IMR-90 (cell line): ENCODE measurements around the gene AFAP1L2. TPM values are rescaled to one million over a fixed set of nuclear protein-coding genes. Genes with fewer than 3 reads are reported as not detected.

Source experiments
- ATAC-seq: fragments of 200-7000 bp; cut with Tn5 transposase; 2 replicates; pipeline ENCODE4 v1.9.1; 2020; ENCODE audit warnings: low read depth, mild to moderate bottlenecking, moderate library complexity
- BruUV-seq: library from RNA; stranded (reverse); fragments of 400-500 nt; replicated peaks from 2 replicates; lab custom pipeline; 2021; lab: Mats Ljungman, UMichigan
- CTCF ChIA-PET: fragments of 300-600 bp; formaldehyde crosslinking; extraction: SDS; loops from one replicate; lab custom pipeline; 2021; ENCODE audit warnings: antibody characterized with exemption; lab: Yijun Ruan, JAX
- POLR2A ChIA-PET: fragments of 300-600 bp; sonication (Branson Sonifier 250); formaldehyde crosslinking; loops from one replicate; lab custom pipeline; 2022; ENCODE audit warnings: antibody characterized with exemption; ENCODE audit not compliant: unreplicated experiment; lab: Charles Lee
- DNase-seq: peaks from one replicate; pipeline ENCODE4 v3.0.0; 2013
- H2AFZ ChIP-seq: replicated peaks from 2 replicates; pipeline ENCODE3; 2013; ENCODE audit warnings: low read length, mild to moderate bottlenecking; ENCODE audit not compliant: poor library complexity
- H2AK5ac ChIP-seq: 2 replicates; pipeline ENCODE4 v1.6.1; 2013; ENCODE audit warnings: low read depth, low read length, inconsistent platforms
- H2AK9ac ChIP-seq: replicated peaks from 2 replicates; pipeline ENCODE3; 2013; ENCODE audit warnings: mild to moderate bottlenecking, low read depth, low read length, moderate library complexity; ENCODE audit not compliant: poor library complexity
- H2BK120ac ChIP-seq: 2 replicates; pipeline ENCODE4 v1.6.1; 2013; ENCODE audit warnings: low read depth, low read length, inconsistent platforms
- H2BK15ac ChIP-seq: 3 replicates; pipeline ENCODE4 v1.6.1; 2013; ENCODE audit warnings: low read depth, low read length, inconsistent platforms
- H2BK20ac ChIP-seq: 2 replicates; pipeline ENCODE4 v1.6.1; 2013; ENCODE audit warnings: low read depth, mild to moderate bottlenecking, inconsistent platforms, low read length, moderate library complexity
- H2BK5ac ChIP-seq: 2 replicates; pipeline ENCODE4 v1.6.1; 2013; ENCODE audit warnings: mild to moderate bottlenecking, low read depth, low read length, inconsistent platforms; ENCODE audit not compliant: poor library complexity, severe bottlenecking
- H3K14ac ChIP-seq: replicated peaks from 2 replicates; pipeline ENCODE4 v1.6.1; 2013; ENCODE audit warnings: low read depth, low read length, inconsistent platforms
- H3K18ac ChIP-seq: 2 replicates; pipeline ENCODE4 v1.6.1; 2013; ENCODE audit warnings: low read depth, low read length, control low read depth
- H3K23ac ChIP-seq: 2 replicates; pipeline ENCODE4 v1.6.1; 2013; ENCODE audit warnings: low read depth, low read length, inconsistent platforms
- H3K27ac ChIP-seq: 2 replicates; pipeline ENCODE4 v1.5.1; 2013; ENCODE audit warnings: mild to moderate bottlenecking, control low read depth, low read length; ENCODE audit not compliant: insufficient read depth
- H3K27me3 ChIP-seq: 2 replicates; pipeline ENCODE4 v1.6.1; 2013; ENCODE audit warnings: low read length; ENCODE audit not compliant: control insufficient read depth, insufficient read depth
- H3K36me3 ChIP-seq: 2 replicates; pipeline ENCODE4 v1.6.1; 2013; ENCODE audit warnings: low read length, mixed read lengths; ENCODE audit not compliant: control insufficient read depth, insufficient read depth
- H3K4ac ChIP-seq: 2 replicates; pipeline ENCODE4 v1.6.1; 2013; ENCODE audit warnings: low read depth, low read length, inconsistent platforms
- H3K4me1 ChIP-seq: 2 replicates; pipeline ENCODE4 v1.6.1; 2013; ENCODE audit warnings: low read length, mixed read lengths; ENCODE audit not compliant: control insufficient read depth, insufficient read depth
- H3K4me2 ChIP-seq: 2 replicates; pipeline ENCODE4 v1.6.1; 2013; ENCODE audit warnings: low read depth, mild to moderate bottlenecking, control low read depth, low read length, moderate library complexity
- H3K4me3 ChIP-seq: 2 replicates; pipeline ENCODE4 v1.5.1; 2013; ENCODE audit warnings: low read depth, mild to moderate bottlenecking, control low read depth, low read length, moderate library complexity; ENCODE audit not compliant: insufficient read depth
- H3K56ac ChIP-seq: 2 replicates; pipeline ENCODE4 v1.6.1; 2013; ENCODE audit warnings: low read length, inconsistent platforms; ENCODE audit not compliant: insufficient read depth; ENCODE audit errors: extremely low read depth
- H3K79me1 ChIP-seq, 2 experiments: 2 replicates each; pipeline ENCODE4 v1.6.1; 2013; ENCODE audit warnings: low read length in 2 of 2, inconsistent platforms in 1 of 2, low read depth in 1 of 2
- H3K9ac ChIP-seq: 2 replicates; pipeline ENCODE4 v1.6.1; 2013; ENCODE audit warnings: low read depth, low read length, control low read depth
- H3K9me1 ChIP-seq: 2 replicates; pipeline ENCODE4 v1.6.1; 2013; ENCODE audit warnings: low read length, inconsistent platforms; ENCODE audit not compliant: insufficient read depth
- H3K9me3 ChIP-seq: 2 replicates; pipeline ENCODE4 v1.6.1; 2013; ENCODE audit warnings: low read length; ENCODE audit not compliant: control insufficient read depth, insufficient read depth
- H4K20me1 ChIP-seq: 2 replicates; pipeline ENCODE4 v1.6.1; 2013; ENCODE audit warnings: low read length, inconsistent platforms; ENCODE audit not compliant: insufficient read depth
- H4K5ac ChIP-seq: 2 replicates; pipeline ENCODE4 v1.6.1; 2013; ENCODE audit warnings: mild to moderate bottlenecking, low read depth, low read length, control low read depth
- H4K8ac ChIP-seq, 2 experiments: 2 replicates each; pipeline ENCODE4 v1.6.1; 2013; ENCODE audit warnings: low read depth in 2 of 2, low read length in 2 of 2, control low read depth in 1 of 2, inconsistent platforms in 1 of 2
- H4K91ac ChIP-seq: 2 replicates; pipeline ENCODE4 v1.6.1; 2013; ENCODE audit warnings: low read depth, low read length, inconsistent platforms; ENCODE audit not compliant: insufficient read depth
- POLR2A ChIP-seq: IDR thresholded peaks from 2 replicates; pipeline ENCODE4 v1.6.1; 2012; ENCODE audit warnings: mild to moderate bottlenecking, low read depth, low read length
- RAD21 ChIP-seq: IDR thresholded peaks from 2 replicates; pipeline ENCODE4 v1.6.1; 2012; ENCODE audit warnings: low read length, improper control_type of control experiment
- RFX5 ChIP-seq: IDR thresholded peaks from 2 replicates; pipeline ENCODE4 v1.8.0; 2012; ENCODE audit warnings: low read depth, mild to moderate bottlenecking, low read length, moderate library complexity
- WGBS, 2 experiments: methylation state at CpG; one replicate each; pipeline versions ENCODE4 v1.1.5 to v1.1.7; 2013; ENCODE audit warnings: missing lambda C conversion rate in 2 of 2; ENCODE audit not compliant: insufficient read length in 1 of 2; ENCODE audit errors: extremely low coverage in 2 of 2; 5-methylcytosine and 5-hydroxymethylcytosine counted together
- dilution Hi-C: fragments of 300-500 bp; cut with HindIII; formaldehyde crosslinking; loops from one replicate; pipeline ENCODE4 v1.14.3; 2018; ENCODE audit warnings: low sequenced_read_pairs; ENCODE audit not compliant: unreplicated experiment
- in situ Hi-C: fragments of 300-500 bp; cut with MboI; formaldehyde crosslinking; loops from 3 replicates; pipeline ENCODE4 v1.14.3; 2019; ENCODE audit warnings: low sequenced_read_pairs, inconsistent platforms, mixed read lengths
- intact Hi-C: fragments of 100-400 bp; cut with micrococcal nuclease; formaldehyde crosslinking; loops from 2 replicates; pipeline ENCODE4 v1.10.0; 2022
- polyA plus RNA-seq, 3 experiments: library from polyadenylated mRNA; depleted of rRNA; stranded (reverse); fragments of >200 nt; gene quantifications; 2 replicates each; pipeline ENCODE4 v1.2.3, GENCODE V29; 2012; ENCODE audit warnings: low replicate concordance in 1 of 3
- total RNA-seq: library from RNA; depleted of rRNA; stranded (reverse); fragments of >200 nt; gene quantifications from 2 replicates; pipeline ENCODE4 v1.2.3, GENCODE V29; 2012
- TF ChIP-seq, protein P1 (sequence below): fragments of 150-350 bp; IDR thresholded peaks from 2 replicates; pipeline ENCODE4 v1.6.1; 2016; ENCODE audit warnings: low read depth, mild to moderate bottlenecking, low read length, moderate library complexity, borderline replicate concordance

Gene AFAP1L2
- total and polyA plus RNA-seq, 2 of the 4 experiments (the other 2 are of a cell fraction): under 0.01 to 0.10 TPM

DNA sequence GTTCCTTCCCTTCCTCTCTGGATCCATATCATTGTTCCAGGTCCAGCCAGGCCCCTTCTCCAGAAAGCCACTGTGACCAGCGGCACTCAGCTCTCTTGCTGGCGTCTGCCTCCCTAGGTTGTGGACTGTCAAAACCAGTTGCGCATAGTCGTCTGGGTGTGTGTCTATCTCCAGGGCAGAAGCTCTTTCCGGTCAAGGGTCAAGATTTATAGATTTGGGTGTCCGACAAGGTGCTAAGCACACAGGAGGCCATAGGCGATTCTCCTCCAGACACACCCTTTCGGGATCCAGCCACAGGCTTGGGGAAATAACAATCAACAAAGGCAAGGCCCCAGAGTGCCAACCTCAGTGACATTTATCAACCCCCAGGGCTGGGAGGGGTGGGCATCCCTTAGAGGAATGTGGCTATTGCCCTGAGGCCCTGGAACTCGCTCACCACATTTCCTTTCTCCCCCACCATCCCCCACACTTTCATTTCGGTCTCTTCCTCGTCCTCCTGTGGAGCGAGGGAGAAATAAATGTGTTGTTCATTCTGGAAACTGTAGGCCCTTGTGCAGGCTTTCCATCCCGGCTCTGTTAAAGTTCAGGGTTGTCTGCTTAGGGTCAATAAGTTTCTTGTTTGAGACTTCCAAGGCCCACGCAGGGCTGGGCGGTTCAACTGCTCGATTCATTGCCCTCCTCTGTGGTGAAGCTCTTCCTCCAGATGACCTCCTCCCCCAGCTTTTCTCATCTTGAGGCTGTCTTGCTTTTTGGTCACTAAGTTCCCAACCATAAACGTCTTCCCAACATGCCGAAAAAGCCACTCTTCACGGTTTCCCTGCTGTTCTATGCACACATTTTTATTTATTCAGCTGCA, 57.9 kb downstream of the AFAP1L2 start (continued):
- TF ChIP-seq RFX5: no peak

GRCh38 chr10:114345701-114346100, 58.6 kb downstream of the AFAP1L2 start:
- H3K4me1 ChIP-seq: peaks cover 5% of the 10 kb centered on the region; the same call in 1 of the 2 replicates
- no peaks in the 10 kb centered on the region for H3K36me3 ChIP-seq
- no peaks in the 10 kb centered on the region for H3K9me1 ChIP-seq
- ChIA-PET POLR2A (no interaction called here), CTCF (no interaction called here)
- no peak overlapping the region for H3K27ac ChIP-seq
- H3K56ac ChIP-seq: no peak overlapping the region
- no TSS peak for BruUV-seq
- no peak overlapping the region for H4K5ac ChIP-seq
- H3K4me3 ChIP-seq: no peak overlapping the region
- no peak overlapping the region for H3K18ac ChIP-seq
- no peak for DNase-seq
- H2AFZ ChIP-seq: no peak overlapping the region
- in situ Hi-C loops: no loop called here
- no peak overlapping the region for H4K8ac ChIP-seq
- dilution Hi-C loops: no loop called here
- no peaks in the 10 kb centered on the region for H3K79me1 ChIP-seq
- no peak overlapping the region for H2BK15ac ChIP-seq
- no peak overlapping the region for H2AK9ac ChIP-seq
- no peak overlapping the region for H3K9ac ChIP-seq
- H4K91ac ChIP-seq: no peak overlapping the region
- no peak overlapping the region for H3K14ac ChIP-seq
- TF ChIP-seq RAD21 (no peak), RFX5 (no peak), POLR2A (no peak)
- TF ChIP-seq, protein P1, sequence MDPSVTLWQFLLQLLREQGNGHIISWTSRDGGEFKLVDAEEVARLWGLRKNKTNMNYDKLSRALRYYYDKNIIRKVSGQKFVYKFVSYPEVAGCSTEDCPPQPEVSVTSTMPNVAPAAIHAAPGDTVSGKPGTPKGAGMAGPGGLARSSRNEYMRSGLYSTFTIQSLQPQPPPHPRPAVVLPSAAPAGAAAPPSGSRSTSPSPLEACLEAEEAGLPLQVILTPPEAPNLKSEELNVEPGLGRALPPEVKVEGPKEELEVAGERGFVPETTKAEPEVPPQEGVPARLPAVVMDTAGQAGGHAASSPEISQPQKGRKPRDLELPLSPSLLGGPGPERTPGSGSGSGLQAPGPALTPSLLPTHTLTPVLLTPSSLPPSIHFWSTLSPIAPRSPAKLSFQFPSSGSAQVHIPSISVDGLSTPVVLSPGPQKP: no peak
- intact Hi-C loops: no loop called here
- no peak overlapping the region for H3K23ac ChIP-seq
- ATAC-seq: no peak
- no peaks in the 10 kb centered on the region for H3K9me3 ChIP-seq
- WGBS, 2 experiments: no CpG with 5 or more reads among the region's 10 CpGs
- no peak overlapping the region for H3K4ac ChIP-seq
- H2BK5ac ChIP-seq: no peak overlapping the region
- H2AK5ac ChIP-seq: no peak overlapping the region
- H3K27me3 ChIP-seq: peaks cover 9% of the 10 kb centered on the region
- H2BK120ac ChIP-seq: no peak overlapping the region
- H3K4me2 ChIP-seq: no peak overlapping the region
- no peak overlapping the region for H2BK20ac ChIP-seq
- H4K20me1 ChIP-seq: no peaks in the 10 kb centered on the region
